SU-DHL-6 (cell line): Measurements from ENCODE around the gene EFNA4.

Experiments
- H2AFZ ChIP-seq: fragments of 200-600 bp; sonication (generic); 2 replicates; pipeline ENCODE4 v1.6.1; 2014; ENCODE audit warnings: low read depth, mild to moderate bottlenecking, moderate library complexity, mixed read lengths, antibody characterized with exemption, low read length; ENCODE audit not compliant: severe bottlenecking
- H3F3A ChIP-seq: fragments of 200-600 bp; shearing (Covaris generic); 2 replicates; pipeline ENCODE4 v1.6.0; 2016; ENCODE audit warnings: antibody characterized with exemption, mild to moderate bottlenecking; ENCODE audit not compliant: insufficient read depth
- H3K27ac ChIP-seq: fragments of 200-600 bp; sonication (generic); 2 replicates; pipeline ENCODE4 v1.5.1; 2016; ENCODE audit warnings: low read depth, mild to moderate bottlenecking, low read length, moderate library complexity, mixed read lengths
- H3K27me3 ChIP-seq: fragments of 200-600 bp; sonication (generic), shearing (Covaris generic); 2 replicates; pipeline ENCODE4 v1.6.0; 2014; ENCODE audit warnings: mild to moderate bottlenecking, low read length
- H3K36me3 ChIP-seq: fragments of 200-600 bp; sonication (generic); 2 replicates; pipeline ENCODE4 v1.6.1; 2014; ENCODE audit warnings: mild to moderate bottlenecking, low read length, mixed read lengths
- H3K4me2 ChIP-seq: fragments of 300-600, 200-600 bp; shearing (Covaris generic), sonication (generic); 2 replicates; pipeline ENCODE4 v1.6.0; 2014; ENCODE audit warnings: low read length, low read depth, mild to moderate bottlenecking; ENCODE audit not compliant: poor library complexity, severe bottlenecking
- H3K4me3 ChIP-seq: fragments of 200-600 bp; sonication (generic); 2 replicates; pipeline ENCODE4 v1.5.1; 2014; ENCODE audit warnings: antibody characterized with exemption, low read length, mild to moderate bottlenecking, mixed read lengths; ENCODE audit not compliant: insufficient read depth, poor library complexity, severe bottlenecking
- H3K79me2 ChIP-seq: fragments of 200-600 bp; sonication (generic); 2 replicates; pipeline ENCODE4 v1.6.1; 2014; ENCODE audit warnings: mild to moderate bottlenecking, low read length, moderate library complexity; ENCODE audit not compliant: insufficient read depth
- H3K9ac ChIP-seq: fragments of 200-600 bp; sonication (generic); 2 replicates; pipeline ENCODE4 v1.7.0; 2014; ENCODE audit warnings: mild to moderate bottlenecking, low read length
- H3K9me2 ChIP-seq: fragments of 200-600 bp; sonication (generic); replicated peaks from 2 replicates; pipeline ENCODE4 v1.6.1; 2014; ENCODE audit warnings: low read length; ENCODE audit not compliant: insufficient read depth
- H3K9me3 ChIP-seq: fragments of 200-600 bp; sonication (generic); 2 replicates; pipeline ENCODE4 v1.6.1; 2014; ENCODE audit warnings: low read length, mixed read lengths; ENCODE audit not compliant: insufficient read depth
- H4K20me1 ChIP-seq: fragments of 200-600 bp; sonication (generic); 2 replicates; pipeline ENCODE4 v1.6.1; 2014; ENCODE audit warnings: low read depth, mild to moderate bottlenecking, antibody characterized with exemption, low read length, moderate library complexity, mixed read lengths
- CTCF ChIP-seq: fragments of 200-600 bp; sonication (generic); IDR thresholded peaks from one replicate; pipeline ENCODE4 v1.5.1; 2017; ENCODE audit warnings: antibody characterized with exemption, mild to moderate bottlenecking, low read length, moderate library complexity; ENCODE audit not compliant: insufficient read depth, poor library complexity, severe bottlenecking
- EZH2phosphoT487 ChIP-seq: fragments of 200-600 bp; sonication (generic), shearing (Covaris generic); conservative IDR thresholded peaks from 2 replicates; pipeline ENCODE4 v1.6.1; 2018; ENCODE audit warnings: mild to moderate bottlenecking, antibody characterized with exemption, low read length, moderate library complexity, mixed read lengths

Gene EFNA4

GRCh38 chr1:155066777-155067176 lies 3.2 kb downstream of the EFNA4 start:
- no peak overlapping the region for H3K27ac ChIP-seq
- H3K9ac ChIP-seq: no peak overlapping the region
- H3F3A ChIP-seq: peaks cover 12% of the 10 kb centered on the region; the same call in 1 of the 2 replicates
- H3K79me2 ChIP-seq: no peaks in the 10 kb centered on the region
- TF ChIP-seq EZH2phosphoT487: no peak
- no peak for TF ChIP-seq CTCF
- H3K36me3 ChIP-seq: no peaks in the 10 kb centered on the region
- no peaks in the 10 kb centered on the region for H3K27me3 ChIP-seq
- H3K4me3 ChIP-seq: no peak overlapping the region
- no peak overlapping the region for H3K4me2 ChIP-seq
- no peaks in the 10 kb centered on the region for H4K20me1 ChIP-seq
- H3K9me2 ChIP-seq: no peaks in the 10 kb centered on the region
- no peaks in the 10 kb centered on the region for H3K9me3 ChIP-seq
- no peak overlapping the region for H2AFZ ChIP-seq

- no peak overlapping the region for H3K4me2 ChIP-seq
- H3K9me2 ChIP-seq: no peaks in the 10 kb centered on the region
- H2AFZ ChIP-seq: no peak overlapping the region
- H3K9me3 ChIP-seq: no peaks in the 10 kb centered on the region
- H3F3A ChIP-seq: peaks cover 15% of the 10 kb centered on the region; the same call in 1 of the 2 replicates
- no peaks in the 10 kb centered on the region for H3K36me3 ChIP-seq
- no peaks in the 10 kb centered on the region for H3K79me2 ChIP-seq
- no peak overlapping the region for H3K4me3 ChIP-seq
- H4K20me1 ChIP-seq: no peaks in the 10 kb centered on the region
- no peak overlapping the region for H3K27ac ChIP-seq
- no peak overlapping the region for H3K9ac ChIP-seq
- no peak for TF ChIP-seq CTCF
- TF ChIP-seq EZH2phosphoT487: no peak
- no peaks in the 10 kb centered on the region for H3K27me3 ChIP-seq
Observed at GRCh38 chr1:155068599-155068998, 5.1 kb downstream of the EFNA4 start.

GRCh38 chr1:155069551-155070157 lies 6.1 kb downstream of the EFNA4 start:
- no peak overlapping the region for H3K4me2 ChIP-seq
- no peak overlapping the region for H3K4me3 ChIP-seq
- H3K27ac ChIP-seq: no peak overlapping the region

More at GRCh38 chr1:155069551-155070157, 6.1 kb downstream of the EFNA4 start:
- Histone ChIP-seq H3K79me2 (no peaks in the 10 kb centered on the region), H3K9ac (no peak overlapping the region), H3K9me3 (no peaks in the 10 kb centered on the region), H2AFZ (no peak overlapping the region), H4K20me1 (no peaks in the 10 kb centered on the region), H3K27me3 (no peaks in the 10 kb centered on the region), H3K9me2 (no peaks in the 10 kb centered on the region), H3K36me3 (no peaks in the 10 kb centered on the region), H3F3A (peaks cover 10% of the 10 kb centered on the region; the same call in 1 of the 2 replicates)
- TF ChIP-seq CTCF (no peak), EZH2phosphoT487 (no peak)
